Retinal pigment epithelial cell (primary cell): ENCODE measurements around the gene IPO13.
A peak's percentile ranks its signal among the peaks of the same experiment; 100 is the strongest.

Experiments used
- DNase-seq: peaks from one replicate; pipeline ENCODE4 v3.0.0-alpha.2; 2010; ENCODE audit warnings: low read depth
- H3K4me3 ChIP-seq: 2 replicates; pipeline ENCODE4 v1.5.1; 2011; ENCODE audit warnings: mild to moderate bottlenecking, low read length, control low read depth, moderate library complexity
- TF ChIP-seq, protein P1 (sequence below): conservative IDR thresholded peaks from 2 replicates; pipeline ENCODE4 v1.5.1; 2011; ENCODE audit warnings: low read depth, low read length, control low read depth, inconsistent platforms

Gene IPO13

DNA sequence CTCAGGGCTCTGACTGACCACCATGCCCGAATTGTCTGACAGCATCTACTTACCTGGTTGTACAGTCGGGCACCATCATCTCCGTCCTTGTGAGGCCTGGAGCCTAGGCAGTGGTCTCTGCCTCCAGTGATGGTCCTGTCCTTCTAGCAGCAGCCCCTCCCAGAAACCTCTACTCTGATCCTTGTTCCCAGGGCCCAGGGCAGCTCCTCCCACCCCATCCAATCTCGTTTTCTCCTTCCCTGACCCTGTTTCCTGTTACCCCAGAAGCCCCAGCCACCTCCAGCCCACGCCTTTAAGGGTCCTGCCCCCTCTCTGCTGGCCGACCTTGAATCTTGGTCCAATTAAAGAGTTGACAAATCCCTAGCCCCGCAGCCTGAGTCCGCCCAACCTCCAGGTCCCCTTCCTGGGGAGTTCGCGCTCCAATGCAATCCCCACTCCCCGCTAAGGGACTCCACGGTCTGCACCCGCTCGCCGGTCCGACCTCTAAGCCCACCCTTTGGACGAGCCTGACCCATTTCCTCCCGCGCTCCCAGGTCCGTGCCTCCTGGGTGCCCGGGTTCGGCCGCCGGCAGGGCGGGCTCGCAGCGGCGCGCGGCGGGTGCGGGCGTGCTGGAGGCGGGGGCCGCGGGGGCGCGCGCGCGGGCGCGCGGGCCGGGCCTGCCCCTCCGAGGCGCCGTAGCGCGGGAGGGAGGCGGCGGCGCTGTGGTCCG, 32.0 kb downstream of the IPO13 start, which contains the start of gene B4GALT2:
TSS of gene B4GALT2 (plus strand) at position 660 of the 710 bp plus-strand sequence. CDS start 1,951 bp downstream, outside the sequence.
- TF ChIP-seq, protein P1, sequence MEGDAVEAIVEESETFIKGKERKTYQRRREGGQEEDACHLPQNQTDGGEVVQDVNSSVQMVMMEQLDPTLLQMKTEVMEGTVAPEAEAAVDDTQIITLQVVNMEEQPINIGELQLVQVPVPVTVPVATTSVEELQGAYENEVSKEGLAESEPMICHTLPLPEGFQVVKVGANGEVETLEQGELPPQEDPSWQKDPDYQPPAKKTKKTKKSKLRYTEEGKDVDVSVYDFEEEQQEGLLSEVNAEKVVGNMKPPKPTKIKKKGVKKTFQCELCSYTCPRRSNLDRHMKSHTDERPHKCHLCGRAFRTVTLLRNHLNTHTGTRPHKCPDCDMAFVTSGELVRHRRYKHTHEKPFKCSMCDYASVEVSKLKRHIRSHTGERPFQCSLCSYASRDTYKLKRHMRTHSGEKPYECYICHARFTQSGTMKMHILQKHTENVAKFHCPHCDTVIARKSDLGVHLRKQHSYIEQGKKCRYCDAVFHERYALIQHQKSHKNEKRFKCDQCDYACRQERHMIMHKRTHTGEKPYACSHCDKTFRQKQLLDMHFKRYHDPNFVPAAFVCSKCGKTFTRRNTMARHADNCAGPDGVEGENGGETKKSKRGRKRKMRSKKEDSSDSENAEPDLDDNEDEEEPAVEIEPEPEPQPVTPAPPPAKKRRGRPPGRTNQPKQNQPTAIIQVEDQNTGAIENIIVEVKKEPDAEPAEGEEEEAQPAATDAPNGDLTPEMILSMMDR = no peak
- DNase-seq = no peak
- peak within 1 kb of the TSS; percentile 69 for H3K4me3 ChIP-seq

DNA sequence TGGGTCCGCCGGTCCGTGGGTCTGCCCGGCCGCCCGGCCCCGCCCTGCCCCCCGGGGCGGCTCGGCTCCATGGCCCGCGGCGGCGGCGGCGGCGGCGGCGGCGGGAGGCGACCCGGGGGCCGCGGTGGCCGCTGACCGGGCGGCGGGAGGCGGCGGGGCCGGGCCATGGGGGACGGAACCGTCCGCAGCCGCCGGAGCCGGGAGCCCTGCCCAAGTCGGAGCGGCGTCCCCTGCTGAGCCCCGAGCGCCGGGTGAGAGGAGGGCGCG, 32.4 kb downstream of the IPO13 start:
- DNase-seq = no peak
- peak overlapping the region; percentile 54 for H3K4me3 ChIP-seq
- TF ChIP-seq, protein P1 = no peak

GRCh38 chr1:43979528-43980254, 32.9 kb downstream of the IPO13 start:
- no peak for DNase-seq
- TF ChIP-seq, protein P1 = no peak

GRCh38 chr1:43980255-43981134, 33.7 kb downstream of the IPO13 start:
- DNase-seq = no peak
- TF ChIP-seq, protein P1 = no peak
- H3K4me3 ChIP-seq = peak overlapping the region; percentile 54

More at GRCh38 chr1:43979528-43980254, 32.9 kb downstream of the IPO13 start:
- H3K4me3 ChIP-seq = peak overlapping the region; percentile 54

DNA sequence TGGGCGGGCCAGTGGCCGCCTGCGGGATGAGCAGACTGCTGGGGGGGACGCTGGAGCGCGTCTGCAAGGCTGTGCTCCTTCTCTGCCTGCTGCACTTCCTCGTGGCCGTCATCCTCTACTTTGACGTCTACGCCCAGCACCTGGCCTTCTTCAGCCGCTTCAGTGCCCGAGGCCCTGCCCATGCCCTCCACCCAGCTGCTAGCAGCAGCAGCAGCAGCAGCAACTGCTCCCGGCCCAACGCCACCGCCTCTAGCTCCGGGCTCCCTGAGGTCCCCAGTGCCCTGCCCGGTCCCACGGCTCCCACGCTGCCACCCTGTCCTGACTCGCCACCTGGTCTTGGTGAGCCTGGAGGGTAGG, 34.4 kb downstream of the IPO13 start:
- TF ChIP-seq, protein P1 = no peak
- H3K4me3 ChIP-seq = no peak overlapping the region
- DNase-seq = no peak

DNA sequence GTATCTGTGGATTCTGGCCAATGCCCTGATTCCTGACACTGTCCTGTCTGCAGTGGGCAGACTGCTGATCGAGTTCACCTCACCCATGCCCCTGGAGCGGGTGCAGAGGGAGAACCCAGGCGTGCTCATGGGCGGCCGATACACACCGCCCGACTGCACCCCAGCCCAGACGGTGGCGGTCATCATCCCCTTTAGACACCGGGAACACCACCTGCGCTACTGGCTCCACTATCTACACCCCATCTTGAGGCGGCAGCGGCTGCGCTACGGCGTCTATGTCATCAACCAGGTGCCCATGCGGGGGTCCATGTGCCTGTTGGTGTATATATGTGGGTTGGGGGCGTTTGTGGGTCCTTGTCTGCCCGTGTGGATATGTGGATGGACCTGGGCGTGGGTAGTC, 34.9 kb downstream of the IPO13 start:
- H3K4me3 ChIP-seq = no peak overlapping the region
- TF ChIP-seq, protein P1 = no peak
- no peak for DNase-seq
